GM21717 (cell line): Measurements from ENCODE around the gene WDR13.
"Not testable (repeated sequence)": the region's sequence is repeated elsewhere in the genome, so short reads cannot be mapped to it uniquely, and the experiment has no call there.

Experiments
- ATAC-seq: cut with Tn5 transposase; IDR thresholded peaks from one replicate; pipeline ENCODE4 v1.9.1; 2021; ENCODE audit warnings: mild to moderate bottlenecking, moderate library complexity; ENCODE audit not compliant: unreplicated experiment

WDR13 gene

GRCh38 chrX:48652055-48652579 lies 54.8 kb downstream of the WDR13 start:
- not testable (repeated sequence) for ATAC-seq

GRCh38 chrX:48654746-48655145 lies 57.5 kb downstream of the WDR13 start:
- ATAC-seq, result not testable (repeated sequence)
